ENCODE measurements around the gene ABCC1. TPM values are rescaled to one million over a fixed set of nuclear protein-coding genes. Genes with fewer than 3 reads are reported as not detected.
A peak's percentile ranks its signal among the peaks of the same experiment; 100 is the strongest.

The ABCC1 gene
- total RNA-seq, 1 experiment from 2014 or later = 56.4 TPM

GRCh38 chr16:16075488-16076422 is 126.3 kb downstream of the ABCC1 start:
- no peak for DNase-seq

More at GRCh38 chr16:16075488-16076422, 126.3 kb downstream of the ABCC1 start:
- H4K20me1 ChIP-seq (ENCODE audit: control insufficient read depth, insufficient read depth, insufficient read length) = no peaks in the 10 kb centered on the region
- H3K79me1 ChIP-seq (ENCODE audit: insufficient read depth, low read depth, low read length, poor library complexity, severe bottlenecking) = no peaks in the 10 kb centered on the region
- H3K23me2 ChIP-seq (ENCODE audit: insufficient read length, low read depth, low read length, poor library complexity, severe bottlenecking) = no peaks in the 10 kb centered on the region
- no peak overlapping the region for H3K27ac ChIP-seq (ENCODE audit: insufficient read length, low read depth, low read length)
- H3K23ac ChIP-seq (ENCODE audit: insufficient read length, low read depth, low read length) = no peak overlapping the region
- H3K79me2 ChIP-seq (ENCODE audit: insufficient read depth, low read length) = no peaks in the 10 kb centered on the region
- H2BK120ac ChIP-seq (ENCODE audit: low read depth, low read length, poor library complexity, severe bottlenecking) = no peak overlapping the region
- Mint-ChIP-seq H3K4me1 (peaks cover 19 to 24% of the 10 kb centered on the region in 2 experiments), H3K27me3 (ENCODE audit: low read depth) (no peaks in the 10 kb centered on the region; the same call in 1 of the 2 replicates), H3K4me3 (no peak overlapping the region; a peak in 2 of 5 replicates), H3K9me3 (no peaks in the 10 kb centered on the region), H3K27ac (peak overlapping the region; percentile 93 to 95 (median 95); a peak in 6 of 7 replicates), H3K36me3 (ENCODE audit: insufficient read depth in 1 of 3, low read depth in 3 of 3) (peaks cover 22 to 80% (median 55%) of the 10 kb centered on the region in 3 experiments)
- no peaks in the 10 kb centered on the region for H3K9me3 ChIP-seq (ENCODE audit: control insufficient read depth, low read depth, low read length)
- no peak overlapping the region for H2AK5ac ChIP-seq (ENCODE audit: insufficient read length, low read length)
- no peak overlapping the region for H2AFZ ChIP-seq (ENCODE audit: low read length)
- no peak overlapping the region for H4K8ac ChIP-seq (replicated peaks; ENCODE audit: insufficient read length, low read depth, low read length)
- no peak overlapping the region for H3K9ac ChIP-seq (ENCODE audit: extremely low read depth, insufficient read length, low read length)
- no peak overlapping the region for H2BK20ac ChIP-seq (ENCODE audit: low read depth, low read length, poor library complexity, severe bottlenecking)
- no peak overlapping the region for H3T11ph ChIP-seq (ENCODE audit: low read length)
- H3K56ac ChIP-seq (ENCODE audit: insufficient read length, low read depth, low read length) = no peak overlapping the region
- no CpG with 5 or more reads among the region's 31 CpGs for WGBS (ENCODE audit: extremely low coverage, insufficient read length, low lambda C conversion rate)
- no peak overlapping the region for H4K5ac ChIP-seq (ENCODE audit: insufficient read length, low read depth, low read length)
- no peak overlapping the region for H2BK5ac ChIP-seq (ENCODE audit: insufficient read length, low read length)
- no peak for TF ChIP-seq CTCF (conservative IDR thresholded peaks at IDR 0.05)
- no peak overlapping the region for H2BK15ac ChIP-seq (ENCODE audit: low read depth, low read length)
- no peak overlapping the region for H3K4me2 ChIP-seq (ENCODE audit: insufficient read depth, insufficient read length, low read length)
- H2BK12ac ChIP-seq (ENCODE audit: insufficient read length, low read depth, low read length) = no peak overlapping the region
- H3K14ac ChIP-seq (ENCODE audit: insufficient read depth, low read length) = no peak overlapping the region; the same call in 1 of the 2 replicates
- no peak overlapping the region for H3K4ac ChIP-seq (ENCODE audit: low read depth, low read length)
- no peak overlapping the region for H4K91ac ChIP-seq (ENCODE audit: insufficient read length, low read depth, low read length)
- H3K4me1 ChIP-seq (ENCODE audit: insufficient read depth, low read length) = peaks cover 4% of the 10 kb centered on the region; the same call in 1 of the 2 replicates
- H3K18ac ChIP-seq (ENCODE audit: insufficient read length, low read depth, low read length) = no peak overlapping the region
- H3K27me3 ChIP-seq (ENCODE audit: insufficient read depth, low read length) = no peaks in the 10 kb centered on the region
